GM18499 (cell line): ENCODE results near the gene NACC2.
"Not testable (repeated sequence)": the region's sequence is repeated elsewhere in the genome, so short reads cannot be mapped to it uniquely, and the experiment has no call there.

Experiments
- ATAC-seq: cut with Tn5 transposase; IDR thresholded peaks from one replicate; pipeline ENCODE4 v1.9.1; 2021; ENCODE audit warnings: moderate number of reproducible peaks; ENCODE audit not compliant: insufficient read depth, unreplicated experiment

The NACC2 gene

GRCh38 chr9:136029556-136029955 lies 65.5 kb downstream of the NACC2 start:
- ATAC-seq = no peak

GRCh38 chr9:136028760-136029470 lies 66.2 kb downstream of the NACC2 start:
- ATAC-seq = no peak

DNA sequence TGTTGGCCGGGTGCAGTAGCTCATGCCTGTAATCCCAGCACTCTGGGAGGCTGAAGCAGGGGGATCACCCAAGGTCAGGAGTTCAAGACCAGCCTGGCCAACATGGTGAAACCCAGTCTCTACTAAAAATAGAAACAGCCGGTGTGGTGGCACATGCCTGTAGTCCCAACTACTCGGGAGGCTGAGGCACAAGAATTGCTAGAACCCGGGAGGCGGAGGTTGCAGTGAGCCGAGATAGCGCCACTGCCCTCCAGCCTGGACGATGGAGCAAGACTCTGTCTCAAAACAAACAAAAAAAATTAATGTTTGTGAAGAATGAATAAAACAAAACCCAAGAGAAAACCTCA lies 68.2 kb downstream of the NACC2 start:
- ATAC-seq = not testable (repeated sequence)

DNA sequence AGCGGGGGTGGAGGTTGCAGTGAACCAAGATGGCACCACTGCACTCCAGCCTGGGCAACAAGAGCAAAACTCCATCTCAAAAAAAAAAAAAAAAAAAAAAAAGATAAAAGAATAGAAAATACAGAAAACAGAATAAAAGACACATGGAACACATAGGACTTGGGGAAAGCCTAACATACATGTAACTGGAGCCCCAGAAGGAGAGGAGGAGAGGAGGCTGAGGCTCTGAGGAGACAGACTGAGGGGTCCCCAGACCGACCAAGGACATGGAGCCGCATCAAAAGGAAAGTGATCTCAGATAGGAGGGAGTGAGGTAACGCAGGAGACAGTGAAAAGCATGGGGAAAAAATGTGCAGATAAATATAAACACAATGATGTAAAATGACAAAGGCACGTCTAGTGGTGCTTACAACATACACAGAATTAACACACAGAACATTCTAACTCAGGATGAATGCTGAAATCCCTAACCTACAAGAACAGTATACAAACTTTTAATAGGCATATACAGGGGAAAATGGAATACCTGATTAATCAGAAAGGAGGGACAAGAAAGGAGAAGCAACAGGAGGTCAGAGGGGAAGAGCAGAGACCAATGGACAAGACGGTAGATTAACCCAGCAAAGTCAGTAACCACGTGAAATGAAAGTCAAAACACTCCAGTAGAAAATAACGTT lies 68.7 kb downstream of the NACC2 start:
- ATAC-seq = no peak

- ATAC-seq = no peak
These were observed 69.6 kb downstream of the NACC2 start for GRCh38 chr9:136025481-136025880.

DNA sequence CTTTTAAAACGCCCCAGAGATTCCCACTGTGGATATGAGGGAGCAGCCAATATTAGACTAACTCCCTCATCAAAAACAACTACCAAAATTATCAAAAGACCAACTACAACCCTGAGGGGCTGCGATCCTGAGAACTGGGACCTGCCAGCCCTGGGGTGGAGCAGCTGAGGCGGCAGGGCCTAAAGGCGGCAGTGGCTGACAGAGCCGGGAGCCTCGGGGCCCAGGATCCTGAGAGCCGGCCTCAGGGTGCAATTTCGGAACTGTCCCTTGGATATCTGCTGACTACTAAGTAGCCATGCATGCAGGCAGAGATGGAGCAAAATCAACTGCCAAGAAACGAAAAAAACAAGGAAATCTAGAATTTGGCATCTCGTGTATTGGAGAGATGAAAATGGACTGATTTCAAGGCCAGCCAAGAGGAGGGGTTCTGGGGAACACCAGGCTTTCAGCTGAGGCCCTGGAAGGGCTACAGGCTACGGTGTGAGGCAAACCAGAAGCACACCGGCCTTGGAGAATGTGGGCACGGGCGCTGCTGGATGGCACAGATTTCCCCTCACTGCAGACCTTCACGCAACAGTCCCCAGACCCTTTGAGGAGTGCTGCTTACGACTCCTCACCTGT lies 70.3 kb downstream of the NACC2 start:
- ATAC-seq = no peak

GRCh38 chr9:136024286-136024685 lies 70.8 kb downstream of the NACC2 start:
- no peak for ATAC-seq

DNA sequence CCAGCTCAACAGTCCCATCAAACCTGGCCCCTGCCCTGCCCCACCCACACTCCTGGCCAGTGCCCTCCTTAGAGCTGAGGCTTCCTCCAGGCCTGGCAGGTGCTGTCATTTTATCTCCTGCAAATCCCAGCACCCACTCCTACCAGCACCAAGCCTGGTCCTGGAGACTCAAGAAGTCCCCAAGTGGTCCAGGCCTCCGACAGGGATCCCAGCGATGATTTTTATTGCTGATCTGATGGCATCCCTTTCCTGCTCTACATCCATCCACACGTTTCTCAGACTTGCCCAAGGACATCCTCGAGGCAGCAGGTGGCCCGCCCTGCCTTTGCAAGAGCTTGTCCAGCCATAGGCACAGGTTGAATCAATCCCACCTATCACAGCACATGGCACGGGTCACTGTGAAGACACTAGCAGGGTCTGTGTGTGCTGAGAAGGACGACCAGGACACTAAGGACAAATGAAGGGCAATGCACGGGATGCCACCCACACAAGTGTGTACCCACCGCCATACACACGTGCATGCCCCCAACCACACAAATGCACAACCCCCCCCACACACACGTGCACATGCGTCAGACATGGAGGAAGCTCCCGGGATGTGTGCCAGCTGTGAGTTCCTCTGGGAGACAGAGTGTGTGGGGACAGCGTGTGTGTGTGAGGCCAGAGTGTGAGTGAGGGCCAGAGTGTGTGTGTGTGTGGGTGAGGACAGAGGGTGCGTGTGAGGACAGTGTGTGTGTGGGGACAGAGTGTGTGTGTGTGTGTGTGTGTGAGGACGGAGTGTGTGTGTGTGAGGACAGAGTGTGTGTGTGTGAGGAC lies 71.5 kb downstream of the NACC2 start:
- ATAC-seq = no peak

- ATAC-seq = no peak
These were observed 72.2 kb downstream of the NACC2 start for GRCh38 chr9:136022731-136023409.

GRCh38 chr9:136021872-136022681 lies 73.0 kb downstream of the NACC2 start:
- ATAC-seq = no peak

GRCh38 chr9:136021171-136021871 lies 73.8 kb downstream of the NACC2 start:
- ATAC-seq = no peak

DNA sequence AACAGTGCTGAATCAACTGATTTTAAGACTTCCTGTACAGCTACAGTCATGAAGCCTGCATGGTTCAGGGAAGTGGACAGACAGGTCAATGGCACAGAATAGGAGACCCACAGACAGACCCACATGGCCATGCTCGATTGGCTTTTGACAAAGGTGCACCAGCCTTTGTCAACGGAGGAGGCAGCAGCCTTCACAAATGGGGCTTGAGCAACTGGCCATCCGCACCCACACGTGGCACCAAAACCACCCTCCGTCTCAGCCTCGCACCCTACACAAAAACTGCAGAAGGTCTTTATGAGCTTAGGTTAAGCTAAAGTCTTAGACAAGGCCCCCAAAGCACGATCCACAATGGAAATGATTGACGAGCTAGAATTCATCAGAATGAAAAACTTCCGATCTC lies 74.4 kb downstream of the NACC2 start:
- ATAC-seq = no peak

DNA sequence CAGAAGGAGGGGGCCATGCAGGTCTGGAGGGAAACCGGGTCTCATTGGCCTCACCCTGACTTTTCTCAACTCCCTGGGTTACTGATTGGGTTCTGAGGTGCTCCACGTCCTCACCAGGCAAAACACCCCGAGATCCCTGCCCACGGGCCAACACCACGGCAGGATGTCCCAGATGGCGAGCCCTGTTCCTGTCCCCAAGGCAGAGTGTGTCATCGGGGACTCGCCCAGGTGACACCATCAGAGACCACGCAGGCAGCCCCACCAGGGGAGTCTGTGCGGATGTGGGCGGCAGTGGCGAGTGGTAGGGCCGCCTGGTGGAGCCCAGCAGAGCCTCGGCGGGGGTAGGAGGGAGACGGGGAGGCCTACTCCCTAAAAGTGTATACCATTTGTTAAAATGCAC lies 74.9 kb downstream of the NACC2 start:
- no peak for ATAC-seq

- no peak for ATAC-seq
These were observed 75.4 kb downstream of the NACC2 start for GRCh38 chr9:136019681-136020060.

DNA sequence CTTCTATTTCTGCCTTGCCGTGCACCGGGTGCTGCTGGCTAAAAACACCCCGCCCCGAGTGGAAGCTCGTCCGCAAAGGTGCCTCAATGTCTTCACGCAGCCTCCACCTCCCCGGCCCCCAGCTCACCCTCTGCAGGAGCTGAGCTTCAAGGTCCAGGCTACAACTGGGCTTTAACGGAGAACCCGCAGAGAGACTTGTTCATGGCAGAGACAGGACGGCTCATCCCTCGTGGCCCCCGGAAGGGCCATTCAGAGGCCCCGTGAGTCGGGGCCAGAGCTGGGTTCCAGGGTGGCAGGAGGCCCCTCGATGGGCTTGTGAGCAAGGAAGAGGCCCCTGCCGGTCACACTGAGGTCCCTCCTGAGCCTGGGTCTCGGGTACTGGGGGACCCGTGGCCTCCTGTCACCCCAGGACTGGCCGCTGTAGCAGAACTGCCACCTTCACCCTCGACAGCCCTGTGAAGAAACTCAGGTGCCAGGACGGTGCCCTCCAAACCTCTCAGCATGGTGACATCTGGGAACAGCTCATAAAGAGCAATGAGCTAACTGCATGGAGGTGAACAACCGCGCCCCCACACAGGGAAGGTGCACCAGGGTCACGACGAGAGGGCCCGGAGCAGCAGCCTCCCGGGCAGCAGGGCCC lies 75.9 kb downstream of the NACC2 start:
- no peak for ATAC-seq

DNA sequence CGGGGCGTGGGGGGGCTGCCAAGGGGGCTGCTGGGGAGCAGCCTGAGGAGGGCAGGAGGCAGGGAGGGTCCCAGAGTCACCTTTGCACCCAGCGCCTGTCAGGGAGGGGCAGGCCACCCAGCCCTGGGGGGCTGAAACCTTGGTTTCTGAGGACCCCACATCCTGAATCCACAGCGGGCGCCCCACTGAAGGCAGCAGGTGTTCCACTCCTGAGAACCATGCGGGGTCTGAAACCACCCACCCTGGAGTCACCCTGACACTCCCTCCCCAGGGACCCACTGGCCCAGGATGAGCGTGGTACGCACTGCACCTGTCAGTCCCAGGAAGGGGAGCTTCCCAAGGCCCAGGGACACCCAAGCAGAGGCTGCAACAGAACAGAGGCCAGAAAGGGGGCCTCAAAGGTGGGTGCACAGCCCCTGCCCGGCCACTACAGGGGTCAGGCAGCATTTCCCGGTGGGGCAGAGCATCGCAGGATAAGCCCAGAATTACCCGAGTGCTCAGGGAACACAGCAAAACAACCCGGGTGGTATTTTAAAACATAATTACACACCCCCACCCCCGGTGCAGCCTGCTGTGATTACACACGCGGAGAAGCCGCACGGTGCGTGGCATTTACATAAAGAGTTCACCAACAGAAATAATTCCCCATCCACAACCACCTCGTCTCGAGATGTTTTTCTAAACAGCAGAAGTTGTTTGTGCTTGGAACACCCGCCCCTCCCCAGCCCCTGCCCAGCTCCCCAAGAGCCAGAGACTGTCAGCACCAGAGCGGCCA lies 76.6 kb downstream of the NACC2 start:
- no peak for ATAC-seq

DNA sequence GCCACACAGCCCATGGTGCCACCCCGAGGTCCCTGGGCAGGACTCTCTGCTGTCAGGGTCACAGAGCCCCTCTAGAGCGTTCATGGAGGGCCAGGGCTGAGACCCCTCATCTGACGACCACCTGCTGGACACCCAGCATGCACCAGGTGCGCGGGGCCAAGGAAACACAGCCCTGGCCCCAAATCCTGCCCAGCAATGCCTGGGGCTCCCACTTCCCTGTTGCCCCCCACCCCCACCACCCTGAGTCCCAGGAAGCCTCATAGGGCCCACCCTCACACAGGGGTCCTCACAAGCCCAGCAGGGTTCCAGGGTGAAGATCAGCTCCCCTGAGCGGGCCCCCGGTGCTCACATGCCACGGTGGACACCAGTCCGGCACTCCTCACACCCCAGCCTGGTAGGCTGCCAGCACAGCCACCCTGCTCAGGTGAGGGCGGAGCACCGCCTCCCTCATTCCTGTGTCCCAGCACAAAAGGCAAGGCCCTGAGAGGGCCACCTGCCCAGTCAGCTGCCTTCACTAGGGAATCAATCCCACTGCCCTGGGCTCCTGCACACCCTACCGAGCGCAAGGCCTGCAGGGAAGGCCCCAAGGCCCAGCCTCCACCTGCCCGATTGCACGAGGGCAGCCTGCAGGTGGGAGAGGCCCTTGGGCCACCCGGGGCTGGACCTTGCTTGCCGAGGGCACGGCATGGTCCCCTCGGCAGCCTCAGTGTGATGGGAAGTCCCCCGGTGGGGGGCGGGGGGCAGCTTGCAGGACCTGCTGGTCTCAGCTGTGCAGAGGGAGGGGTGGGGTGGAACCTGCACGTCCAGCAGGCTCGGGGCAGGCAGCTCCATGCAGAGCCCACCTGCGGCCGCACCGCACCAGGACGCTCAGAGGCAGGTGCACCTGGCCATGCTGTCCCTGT lies 77.5 kb downstream of the NACC2 start:
- no peak for ATAC-seq
